HG02938 (cell line): ENCODE results near the gene MSN.
"Not testable (repeated sequence)": the region's sequence is repeated elsewhere in the genome, so short reads cannot be mapped to it uniquely, and the experiment has no call there.

Experiments
- ATAC-seq: cut with Tn5 transposase; IDR thresholded peaks from one replicate; pipeline ENCODE4 v1.9.1; 2021; ENCODE audit warnings: mild to moderate bottlenecking, moderate library complexity; ENCODE audit not compliant: unreplicated experiment

Gene MSN

DNA sequence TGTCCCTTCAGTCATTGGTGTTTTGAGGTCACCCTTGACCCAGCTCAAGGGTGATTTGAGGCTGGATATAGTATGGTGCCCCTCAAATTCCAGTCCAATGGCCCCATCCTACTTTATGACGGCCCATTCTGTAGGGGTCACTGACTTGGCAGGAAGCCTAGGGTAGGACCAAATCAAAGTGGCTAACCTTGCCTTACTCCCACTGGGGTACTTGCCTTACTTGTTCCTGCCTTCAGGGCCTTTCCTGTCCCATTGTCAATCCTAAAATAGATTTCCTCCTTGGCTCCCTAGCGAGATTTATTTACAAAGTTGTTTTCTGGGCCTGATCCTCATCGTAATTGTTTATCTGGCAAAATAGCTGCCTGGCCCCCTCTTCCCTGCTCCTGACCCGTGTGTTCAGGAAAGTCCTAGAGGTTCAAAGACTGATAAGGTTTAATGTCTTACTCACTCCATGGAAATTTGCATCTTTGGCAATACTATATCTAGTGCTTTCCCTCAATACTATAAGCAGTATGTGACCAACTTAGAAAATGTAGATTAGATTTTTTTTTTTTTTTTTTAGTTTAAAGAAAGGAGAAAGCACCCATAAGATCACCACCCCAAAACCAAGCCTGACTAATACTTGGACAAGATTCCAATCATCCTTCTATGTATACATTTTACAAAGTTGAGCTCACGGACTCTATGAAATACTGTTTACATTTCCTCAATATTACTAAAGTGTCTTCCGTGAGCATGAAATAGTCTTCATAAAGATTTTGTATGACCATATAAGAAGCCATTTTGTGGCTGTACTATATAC is 44.8 kb downstream of the MSN start:
- ATAC-seq = no peak

DNA sequence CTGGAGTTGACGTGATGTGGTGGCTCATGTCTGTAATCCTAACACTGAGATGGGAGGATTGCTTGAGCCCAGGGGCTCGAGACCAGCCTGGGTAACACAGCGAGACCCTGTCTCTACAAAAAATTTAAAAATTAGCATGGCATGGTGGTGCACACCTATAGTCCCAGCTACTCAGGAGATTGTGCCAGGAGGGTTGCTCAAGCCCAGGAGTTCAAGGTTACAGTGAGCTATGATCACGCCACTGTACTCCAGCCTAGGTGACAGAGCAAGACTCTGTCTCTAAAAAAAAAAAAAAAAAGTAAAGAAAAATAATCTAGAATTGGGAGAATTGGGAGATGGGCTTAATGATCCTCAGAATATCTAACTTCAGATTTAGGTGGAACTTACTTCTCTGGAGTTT is 51.1 kb downstream of the MSN start:
- no peak for ATAC-seq

DNA sequence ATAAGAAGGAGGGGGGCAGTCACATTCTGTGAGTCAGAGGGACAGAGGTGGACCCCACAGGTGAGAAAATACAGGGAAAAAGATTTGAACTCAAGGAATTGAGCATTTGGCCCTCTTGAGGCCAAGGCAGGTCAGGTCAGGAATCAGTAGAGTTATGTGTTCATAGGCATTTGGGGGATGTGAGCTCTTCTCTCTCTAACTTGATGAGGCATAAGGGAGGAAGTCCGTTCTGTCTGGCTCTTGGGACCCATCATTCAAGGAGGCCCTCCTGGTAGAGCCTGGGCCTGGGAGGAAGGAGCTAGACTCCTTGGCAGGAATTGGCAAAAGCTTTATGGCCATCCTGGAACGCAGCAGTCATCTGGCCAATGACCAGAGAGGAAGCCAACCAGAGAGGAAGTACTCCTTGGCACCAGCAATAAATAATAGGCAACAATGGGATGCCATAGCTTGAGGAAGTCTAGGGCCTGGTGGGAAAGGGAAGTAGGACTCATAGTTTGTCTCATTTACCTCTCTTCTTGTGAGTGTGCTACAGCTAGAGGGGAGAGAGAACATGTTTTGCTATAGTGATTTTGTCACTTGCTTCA is 53.0 kb downstream of the MSN start:
- ATAC-seq = no peak

DNA sequence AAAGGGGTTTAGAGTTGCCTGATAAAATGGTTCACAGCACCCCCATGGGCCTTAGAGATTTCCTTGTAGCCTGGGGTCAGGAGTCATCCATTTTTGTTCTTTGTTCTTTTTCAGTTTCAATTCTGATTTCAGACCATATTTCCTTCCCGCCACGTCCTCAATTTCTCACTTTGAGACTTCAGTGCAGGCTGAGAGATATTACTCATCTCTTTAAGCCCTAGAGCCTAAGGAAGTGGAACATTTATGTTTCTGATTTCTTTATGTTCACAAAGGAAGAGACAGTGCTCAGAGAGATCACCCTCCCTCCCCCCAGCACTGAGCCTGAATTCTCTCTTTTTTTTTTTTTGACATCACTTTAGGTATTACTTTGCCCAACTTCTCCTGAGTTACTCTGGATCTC is 56.3 kb downstream of the MSN start:
- ATAC-seq = peak; percentile 68

DNA sequence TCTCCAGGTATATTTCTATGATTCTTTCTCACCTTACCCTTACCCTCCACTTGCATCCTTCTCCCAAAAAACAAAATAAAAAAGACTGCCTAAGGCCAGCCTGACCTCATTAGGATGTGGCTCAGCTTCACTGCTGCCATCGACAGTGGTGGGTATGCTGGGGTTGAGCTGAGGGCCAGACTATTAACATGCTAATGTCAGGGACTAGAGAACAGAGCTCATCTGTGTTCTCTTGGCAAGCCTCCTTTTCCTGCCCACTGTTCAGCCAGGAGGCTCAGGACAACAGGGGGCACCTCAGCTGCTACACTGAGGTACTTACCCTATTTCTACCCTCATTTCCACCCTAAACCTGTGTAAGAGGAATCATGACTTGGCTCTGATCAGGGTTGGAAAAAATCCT is 59.3 kb downstream of the MSN start:
- ATAC-seq = no peak

DNA sequence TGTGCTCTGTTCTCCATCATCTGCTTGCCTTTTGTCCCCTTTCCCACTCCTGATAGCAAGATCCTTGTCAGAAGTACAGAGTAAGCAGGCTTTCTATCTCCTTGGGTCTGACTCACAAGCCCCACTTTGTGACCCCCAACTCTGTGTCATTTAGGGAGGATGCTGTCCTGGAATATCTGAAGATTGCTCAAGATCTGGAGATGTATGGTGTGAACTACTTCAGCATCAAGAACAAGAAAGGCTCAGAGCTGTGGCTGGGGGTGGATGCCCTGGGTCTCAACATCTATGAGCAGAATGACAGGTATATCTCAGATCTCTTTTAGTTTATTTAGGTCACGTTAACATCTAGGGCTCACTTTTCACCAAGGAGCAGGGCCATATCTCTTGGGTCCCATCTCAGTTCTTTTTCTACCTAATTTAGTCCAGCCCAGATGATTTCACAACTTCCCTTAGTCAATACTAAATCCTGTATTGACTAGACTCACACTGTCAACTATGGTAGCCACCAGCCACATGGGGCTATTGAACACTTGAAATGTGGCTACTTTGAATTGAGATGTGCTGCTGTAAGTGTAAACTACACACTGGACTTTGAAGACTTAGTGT is 64.3 kb downstream of the MSN start:
- no peak for ATAC-seq

DNA sequence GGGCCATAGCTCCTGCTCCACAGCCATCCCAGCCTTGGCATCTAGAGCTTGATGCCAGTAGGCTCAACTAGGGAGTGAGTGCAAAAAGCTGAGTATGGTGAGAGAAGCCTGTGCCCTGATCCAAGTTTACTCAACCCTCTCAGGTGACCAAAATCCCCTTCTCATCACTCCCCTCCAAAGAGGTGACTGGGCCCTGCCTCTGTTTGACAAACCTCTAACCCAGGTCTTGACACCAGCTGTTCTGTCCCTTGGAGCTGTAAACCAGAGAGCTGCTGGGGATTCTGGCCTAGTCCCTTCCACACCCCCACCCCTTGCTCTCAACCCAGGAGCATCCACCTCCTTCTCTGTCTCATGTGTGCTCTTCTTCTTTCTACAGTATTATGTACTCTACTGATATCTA is 73.5 kb downstream of the MSN start:
- no peak for ATAC-seq

DNA sequence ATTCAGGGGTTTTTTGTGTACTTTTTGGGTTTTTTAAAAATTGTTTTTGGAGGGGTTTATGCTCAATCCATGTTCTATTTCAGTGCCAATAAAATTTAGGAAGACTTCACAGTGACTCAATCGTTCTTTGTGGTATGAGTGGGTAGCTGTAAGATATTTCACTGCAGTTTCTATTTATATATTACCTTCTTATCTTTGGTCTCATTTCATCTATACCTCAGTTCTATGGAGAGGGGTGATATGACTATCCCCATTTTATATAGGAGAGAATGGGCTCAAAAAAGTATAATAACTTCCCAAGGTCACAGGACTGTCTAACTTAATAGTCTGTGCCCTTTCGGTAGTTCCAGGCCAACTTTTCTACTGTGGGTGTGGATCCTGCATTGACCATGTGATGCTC is 74.4 kb downstream of the MSN start:
- ATAC-seq = no peak

DNA sequence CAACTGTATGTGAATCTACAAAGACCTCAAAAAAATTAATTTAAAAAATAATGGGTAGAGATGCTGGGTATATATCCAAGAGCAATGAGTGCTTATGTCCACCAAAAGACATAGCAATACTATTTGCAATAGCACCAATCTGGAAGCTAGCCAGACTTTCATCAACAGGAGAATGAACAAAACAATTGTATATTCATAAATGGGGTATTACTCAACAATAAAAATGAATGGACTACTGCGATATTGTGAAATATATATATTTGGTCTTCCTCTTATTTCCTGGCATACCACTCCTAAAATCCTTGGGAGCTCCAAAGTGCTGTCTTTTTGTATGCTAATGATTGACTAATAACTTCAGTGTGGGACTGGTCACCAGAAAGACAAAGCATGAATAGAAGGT is 77.5 kb downstream of the MSN start:
- ATAC-seq = no peak

DNA sequence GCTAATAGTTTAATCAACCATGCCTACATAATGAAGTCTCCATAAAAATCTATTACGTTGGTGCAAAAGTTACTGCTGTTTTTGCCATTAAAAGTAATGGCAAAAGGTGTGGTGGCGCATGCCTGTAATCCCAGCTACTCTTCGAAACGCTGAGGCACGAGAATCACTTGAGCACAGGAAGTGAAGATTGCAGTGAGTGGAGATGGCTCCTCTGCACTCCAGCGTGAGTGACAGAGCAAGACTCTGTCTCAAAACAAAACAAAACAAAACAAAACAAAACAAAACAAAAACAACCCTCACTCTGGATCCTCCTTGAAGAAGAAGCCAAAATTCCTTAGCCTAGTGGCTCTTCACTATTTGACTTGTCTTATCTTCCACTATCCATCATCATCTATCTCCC is 78.0 kb downstream of the MSN start:
- no peak for ATAC-seq

DNA sequence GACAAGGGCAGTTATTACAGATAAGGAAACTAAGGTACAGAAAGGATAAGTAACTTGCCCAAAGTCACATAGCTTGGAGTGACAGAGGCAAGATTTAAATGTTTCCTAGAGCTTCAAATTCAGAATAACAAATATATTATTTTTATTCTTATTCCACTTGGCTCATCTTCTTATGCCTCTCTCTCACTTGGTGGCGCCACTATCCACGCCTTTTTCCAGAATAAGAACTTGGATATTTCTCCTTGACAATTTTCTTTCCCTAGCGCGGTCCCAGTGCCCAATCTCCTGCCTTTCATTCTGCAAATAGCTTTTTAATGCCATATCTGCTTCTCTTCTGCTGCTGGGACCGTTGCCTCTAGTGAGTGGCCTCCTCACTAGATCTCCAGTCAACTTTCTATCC is 78.5 kb downstream of the MSN start:
- ATAC-seq = no peak

DNA sequence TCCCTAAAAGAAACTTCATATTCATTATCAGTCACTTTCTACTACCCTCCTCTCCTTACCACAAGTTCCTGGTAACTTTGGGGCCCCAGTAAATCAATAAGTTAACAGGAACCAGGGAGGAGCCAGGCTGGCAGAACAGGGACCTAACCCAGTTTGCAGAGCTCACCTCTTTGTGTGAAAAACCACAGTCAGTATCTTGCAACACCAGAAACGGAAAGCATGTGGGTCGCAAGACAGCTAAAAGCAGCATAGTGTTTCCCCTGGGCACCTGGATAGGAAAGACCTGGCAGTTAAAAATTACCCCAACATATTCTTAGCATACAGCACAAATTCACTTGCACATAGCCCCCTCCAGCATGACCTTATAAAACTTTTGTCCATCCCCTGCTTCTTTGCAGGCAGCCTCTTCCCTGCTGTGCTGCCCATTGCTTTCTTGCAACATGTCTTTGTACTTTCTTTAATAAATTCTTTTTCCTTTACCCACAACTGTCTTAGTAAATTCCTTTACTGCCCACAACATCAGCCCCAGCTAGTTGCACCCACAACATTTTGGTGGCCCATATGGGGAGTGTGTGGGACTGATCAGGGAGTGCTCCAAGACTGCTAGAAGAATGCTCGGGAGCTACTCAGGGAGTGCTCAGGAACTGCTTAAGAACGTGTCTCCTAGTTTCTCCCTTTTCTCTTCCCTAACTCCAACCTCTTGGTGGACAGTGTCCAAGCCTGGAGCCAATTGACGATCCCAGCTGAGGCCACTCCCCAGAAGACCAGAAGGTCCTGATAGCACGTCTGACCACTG is 83.4 kb downstream of the MSN start:
- peak; percentile 81 for ATAC-seq

DNA sequence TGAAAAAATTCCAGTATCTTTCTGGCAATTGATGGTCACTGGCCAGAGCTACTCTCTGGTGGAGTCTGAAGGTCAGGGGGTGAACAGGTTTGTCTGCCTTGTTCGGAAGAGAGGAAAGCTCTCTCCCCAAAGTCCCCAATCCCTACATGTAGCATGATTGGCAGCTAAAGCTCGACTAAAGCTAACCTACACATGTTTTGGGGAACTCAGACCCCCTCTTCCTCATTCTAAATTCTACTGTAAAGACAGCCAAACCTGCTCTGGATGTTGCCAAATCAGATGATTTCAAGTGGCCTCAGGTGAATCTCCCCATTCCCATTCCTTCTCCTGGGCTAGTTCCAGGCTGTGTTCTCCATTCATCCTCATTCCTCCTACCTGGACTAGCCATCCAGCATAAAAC is 84.1 kb downstream of the MSN start:
- no peak for ATAC-seq

DNA sequence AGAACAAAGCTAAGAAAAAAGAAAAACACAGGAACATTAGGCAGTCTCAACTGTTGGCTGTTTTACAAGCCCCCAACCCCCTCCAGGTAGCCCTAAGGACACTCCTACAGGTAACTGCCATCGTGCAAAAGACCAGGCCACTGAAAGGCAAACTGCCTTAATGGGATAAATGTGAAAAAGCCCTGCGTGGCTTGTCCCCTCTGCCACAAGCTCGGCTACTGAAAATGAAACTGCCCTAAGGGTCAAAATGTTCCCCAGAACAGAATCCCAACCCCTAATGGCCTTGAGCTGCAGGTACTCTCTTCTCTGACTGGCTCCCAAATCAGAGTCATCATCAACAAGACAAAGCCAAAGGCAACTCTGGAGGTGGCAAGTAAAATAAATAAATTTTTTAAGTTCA is 84.8 kb downstream of the MSN start:
- ATAC-seq = no peak

DNA sequence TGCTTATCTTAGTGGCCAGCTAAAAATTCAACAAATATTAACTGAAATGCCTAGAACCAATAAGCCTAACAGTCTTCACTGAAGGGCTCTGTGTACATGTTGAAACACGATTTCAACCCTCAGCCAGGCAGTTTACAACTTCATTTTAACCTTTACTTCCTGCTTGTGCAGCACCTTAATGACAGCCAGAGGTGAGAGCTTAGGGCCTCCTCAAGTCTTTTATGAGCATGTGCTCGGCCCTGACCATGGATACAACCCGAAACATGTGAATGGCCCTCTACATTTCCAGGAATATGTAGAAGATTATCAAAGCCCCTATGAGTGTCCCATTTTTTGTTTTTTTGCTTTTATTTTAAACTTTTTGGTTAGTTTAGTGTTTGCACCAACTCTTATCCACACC is 88.3 kb downstream of the MSN start:
- no peak for ATAC-seq

DNA sequence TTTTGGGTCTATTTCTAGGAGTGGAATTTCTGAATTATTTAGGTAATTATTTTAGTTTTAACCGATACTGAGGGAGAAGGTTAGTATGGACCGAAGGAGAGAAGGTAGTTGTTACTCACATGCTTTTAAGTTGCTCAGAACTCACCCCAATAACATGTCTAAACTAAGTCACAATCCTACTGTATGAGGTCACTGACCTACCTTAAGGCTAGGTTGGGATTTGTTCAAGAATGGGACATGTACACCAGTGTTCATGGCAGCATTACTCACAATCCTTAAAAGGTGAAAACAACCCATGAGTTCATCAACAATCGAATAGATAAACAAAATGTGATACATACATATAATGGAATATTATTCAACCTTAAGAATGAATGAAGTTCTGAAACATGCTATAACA is 90.5 kb downstream of the MSN start:
- no peak for ATAC-seq

DNA sequence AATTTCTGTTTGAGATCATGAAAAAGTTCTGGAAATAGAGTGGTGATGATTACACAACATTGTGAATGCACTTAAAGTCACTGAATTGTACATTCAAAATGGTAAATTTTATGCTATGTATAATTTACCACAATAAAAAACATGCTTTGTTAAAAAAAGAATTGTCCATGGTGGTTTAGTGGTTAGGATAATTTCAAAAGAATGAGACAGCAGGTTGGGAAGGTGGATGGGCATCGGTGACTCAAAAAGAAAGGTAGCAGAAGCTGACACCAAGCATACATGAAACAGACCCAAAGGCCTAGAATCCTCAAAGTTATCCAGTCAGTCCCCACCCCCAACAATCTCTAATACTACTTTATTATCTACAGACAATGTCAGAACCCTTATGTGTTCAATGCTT is 91.1 kb downstream of the MSN start:
- no peak for ATAC-seq

DNA sequence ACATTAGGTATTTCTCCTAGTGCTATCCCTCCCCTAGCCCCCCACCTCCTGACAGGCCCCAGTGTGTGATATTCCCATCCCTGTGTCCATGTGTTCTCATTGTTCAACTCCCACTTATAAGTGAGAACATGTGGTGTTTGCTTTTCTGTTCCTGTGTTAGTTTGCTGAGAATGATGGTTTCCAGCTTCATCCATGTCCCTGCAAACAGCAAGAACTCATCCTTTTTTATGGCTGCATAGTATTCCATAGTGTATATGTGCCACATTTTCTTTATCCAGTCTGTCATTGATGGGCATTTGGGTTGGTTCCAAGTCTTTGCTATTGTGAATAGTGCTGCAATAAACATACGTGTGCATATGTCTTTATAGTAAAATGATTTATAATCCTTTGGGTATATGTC is 92.1 kb downstream of the MSN start:
- not testable (repeated sequence) for ATAC-seq

DNA sequence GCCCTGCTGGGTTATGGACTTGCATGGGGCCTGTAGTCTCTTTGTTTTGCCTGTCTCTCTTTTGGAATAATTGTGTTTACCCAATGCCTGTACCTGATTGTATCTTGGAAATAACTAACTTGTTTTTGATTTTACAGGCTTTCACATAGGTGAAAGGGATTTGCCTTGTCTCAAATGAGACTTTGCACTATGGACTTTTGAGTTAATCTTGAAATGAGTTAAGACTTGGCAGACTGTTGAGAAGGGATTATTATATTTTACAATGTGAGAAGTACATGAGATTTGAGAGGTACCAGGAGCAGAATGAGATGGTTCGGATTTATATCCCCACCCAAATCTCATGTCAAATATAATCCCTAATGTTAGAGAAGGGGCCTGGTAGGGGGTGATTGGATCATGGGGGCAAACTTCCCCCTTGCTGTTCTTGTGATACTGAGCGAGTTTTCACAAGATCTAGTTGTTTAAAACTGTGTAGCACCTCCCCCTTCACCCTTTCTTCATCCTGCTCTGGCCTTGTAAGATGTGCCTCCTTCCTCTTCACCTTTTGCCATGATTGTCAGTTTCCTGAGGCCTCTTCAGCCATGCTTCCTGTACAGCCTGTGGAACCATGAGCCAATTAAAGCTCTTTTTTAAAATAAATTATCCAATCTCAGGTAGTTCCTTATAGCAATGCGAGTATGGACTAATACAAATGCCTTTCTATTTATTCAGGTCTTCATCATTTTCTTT is 102.3 kb downstream of the MSN start:
- no peak for ATAC-seq

DNA sequence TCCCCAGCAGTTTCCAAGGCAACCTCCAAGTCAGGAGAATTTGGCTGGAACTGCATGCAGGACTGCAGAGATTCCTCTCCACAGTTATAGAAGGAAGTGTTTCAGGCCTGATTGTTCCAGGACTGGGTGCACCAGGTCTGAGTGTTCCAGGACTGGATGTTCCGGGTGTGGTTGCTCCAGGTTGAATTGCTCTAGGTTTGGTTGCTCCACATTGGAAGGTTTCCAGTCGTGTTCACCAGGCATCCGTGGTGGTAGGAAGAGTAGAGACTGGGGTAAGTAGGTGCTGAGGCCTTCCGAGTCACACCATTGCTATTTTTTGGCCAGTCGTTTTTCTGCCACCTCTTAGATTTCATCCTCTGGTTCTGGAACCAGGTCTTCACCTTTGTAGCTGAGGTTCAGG is 105.4 kb downstream of the MSN start:
- no peak for ATAC-seq

DNA sequence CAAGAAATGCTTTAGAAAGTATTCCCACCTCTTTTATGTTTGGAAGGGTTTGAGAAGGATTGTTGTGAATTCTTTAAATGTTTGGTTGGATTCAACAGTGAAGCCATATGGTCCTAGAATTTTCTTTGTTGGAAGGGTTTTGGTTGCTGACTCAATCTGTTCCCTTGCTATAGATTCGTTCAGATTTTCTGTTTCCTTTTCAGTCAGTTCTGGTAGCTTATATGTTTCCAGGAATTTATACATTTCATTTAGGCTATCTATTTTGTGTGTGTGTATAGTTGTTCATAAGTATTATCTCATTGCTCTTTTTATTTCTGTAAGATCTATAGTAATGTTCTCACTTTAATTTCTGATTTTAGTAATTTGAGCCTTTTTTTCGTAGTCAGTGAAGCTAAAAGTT is 114.4 kb downstream of the MSN start:
- no peak for ATAC-seq
